Measurements from ENCODE around the gene HFM1.

DNA sequence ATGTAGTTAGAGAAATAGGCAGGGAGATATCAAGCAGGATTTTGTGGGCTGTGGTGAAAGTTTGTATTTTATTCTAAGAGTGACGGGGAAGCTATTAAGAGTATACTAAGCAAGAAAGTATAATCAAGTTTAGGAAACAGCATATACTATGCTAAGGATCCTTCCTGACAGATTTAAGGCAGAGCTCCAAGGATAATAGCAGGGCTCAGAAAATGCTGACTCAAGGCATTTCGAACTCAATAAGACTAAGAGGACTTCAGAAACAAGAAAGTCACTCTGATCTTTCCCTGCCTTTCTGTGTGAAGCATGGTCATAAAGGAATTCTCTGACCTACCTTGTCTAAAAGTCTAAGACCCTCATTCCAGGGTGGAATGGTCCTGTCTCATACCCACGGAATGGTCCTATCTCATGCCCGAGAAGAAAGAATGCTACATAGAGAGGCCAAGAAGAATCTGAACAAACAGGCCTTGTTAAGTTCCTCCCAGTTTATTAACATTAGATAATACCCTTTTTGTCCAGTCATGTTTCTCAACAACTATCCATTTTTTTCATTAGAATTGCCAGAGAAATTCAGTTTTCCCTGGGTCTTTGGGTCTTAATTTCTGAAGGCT, 59.1 kb downstream of the HFM1 start:
- TF ChIP-seq, protein P1, sequence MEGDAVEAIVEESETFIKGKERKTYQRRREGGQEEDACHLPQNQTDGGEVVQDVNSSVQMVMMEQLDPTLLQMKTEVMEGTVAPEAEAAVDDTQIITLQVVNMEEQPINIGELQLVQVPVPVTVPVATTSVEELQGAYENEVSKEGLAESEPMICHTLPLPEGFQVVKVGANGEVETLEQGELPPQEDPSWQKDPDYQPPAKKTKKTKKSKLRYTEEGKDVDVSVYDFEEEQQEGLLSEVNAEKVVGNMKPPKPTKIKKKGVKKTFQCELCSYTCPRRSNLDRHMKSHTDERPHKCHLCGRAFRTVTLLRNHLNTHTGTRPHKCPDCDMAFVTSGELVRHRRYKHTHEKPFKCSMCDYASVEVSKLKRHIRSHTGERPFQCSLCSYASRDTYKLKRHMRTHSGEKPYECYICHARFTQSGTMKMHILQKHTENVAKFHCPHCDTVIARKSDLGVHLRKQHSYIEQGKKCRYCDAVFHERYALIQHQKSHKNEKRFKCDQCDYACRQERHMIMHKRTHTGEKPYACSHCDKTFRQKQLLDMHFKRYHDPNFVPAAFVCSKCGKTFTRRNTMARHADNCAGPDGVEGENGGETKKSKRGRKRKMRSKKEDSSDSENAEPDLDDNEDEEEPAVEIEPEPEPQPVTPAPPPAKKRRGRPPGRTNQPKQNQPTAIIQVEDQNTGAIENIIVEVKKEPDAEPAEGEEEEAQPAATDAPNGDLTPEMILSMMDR (conservative IDR thresholded peaks at IDR 0.05; ENCODE audit: low read depth in 2 of 2): no peak
- TF ChIP-seq, protein P2, sequence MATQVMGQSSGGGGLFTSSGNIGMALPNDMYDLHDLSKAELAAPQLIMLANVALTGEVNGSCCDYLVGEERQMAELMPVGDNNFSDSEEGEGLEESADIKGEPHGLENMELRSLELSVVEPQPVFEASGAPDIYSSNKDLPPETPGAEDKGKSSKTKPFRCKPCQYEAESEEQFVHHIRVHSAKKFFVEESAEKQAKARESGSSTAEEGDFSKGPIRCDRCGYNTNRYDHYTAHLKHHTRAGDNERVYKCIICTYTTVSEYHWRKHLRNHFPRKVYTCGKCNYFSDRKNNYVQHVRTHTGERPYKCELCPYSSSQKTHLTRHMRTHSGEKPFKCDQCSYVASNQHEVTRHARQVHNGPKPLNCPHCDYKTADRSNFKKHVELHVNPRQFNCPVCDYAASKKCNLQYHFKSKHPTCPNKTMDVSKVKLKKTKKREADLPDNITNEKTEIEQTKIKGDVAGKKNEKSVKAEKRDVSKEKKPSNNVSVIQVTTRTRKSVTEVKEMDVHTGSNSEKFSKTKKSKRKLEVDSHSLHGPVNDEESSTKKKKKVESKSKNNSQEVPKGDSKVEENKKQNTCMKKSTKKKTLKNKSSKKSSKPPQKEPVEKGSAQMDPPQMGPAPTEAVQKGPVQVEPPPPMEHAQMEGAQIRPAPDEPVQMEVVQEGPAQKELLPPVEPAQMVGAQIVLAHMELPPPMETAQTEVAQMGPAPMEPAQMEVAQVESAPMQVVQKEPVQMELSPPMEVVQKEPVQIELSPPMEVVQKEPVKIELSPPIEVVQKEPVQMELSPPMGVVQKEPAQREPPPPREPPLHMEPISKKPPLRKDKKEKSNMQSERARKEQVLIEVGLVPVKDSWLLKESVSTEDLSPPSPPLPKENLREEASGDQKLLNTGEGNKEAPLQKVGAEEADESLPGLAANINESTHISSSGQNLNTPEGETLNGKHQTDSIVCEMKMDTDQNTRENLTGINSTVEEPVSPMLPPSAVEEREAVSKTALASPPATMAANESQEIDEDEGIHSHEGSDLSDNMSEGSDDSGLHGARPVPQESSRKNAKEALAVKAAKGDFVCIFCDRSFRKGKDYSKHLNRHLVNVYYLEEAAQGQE (IDR thresholded peaks at IDR 0.05; ENCODE audit: unreplicated experiment): no peak
- TF ChIP-seq POLR2AphosphoS5 (IDR thresholded peaks at IDR 0.05; ENCODE audit: low read depth) (no peak), JUNB (IDR thresholded peaks at IDR 0.05; ENCODE audit: unreplicated experiment) (no peak), NANOG (IDR thresholded peaks at IDR 0.05; ENCODE audit: borderline replicate concordance) (no peak)

All from GM23338 (cell line).